Mesothelial cell of epicardium (in vitro differentiated cells): ENCODE data around the gene MGMT. TPM values are rescaled to one million over a fixed set of nuclear protein-coding genes. Genes with fewer than 3 reads are reported as not detected.

ENCODE experiments used
- DNase-seq, 2 experiments: peaks; one replicate each; pipeline ENCODE4 v3.0.0; 2021; ENCODE audit warnings: low spot score in 2 of 2; ENCODE audit not compliant: unreplicated experiment in 2 of 2
- H3K27ac Mint-ChIP-seq: 2 replicates; pipeline ENCODE4 v1.8.0; 2021; ENCODE audit warnings: mixed read lengths
- H3K27me3 Mint-ChIP-seq: 2 replicates; pipeline ENCODE4 v1.8.0; 2021; ENCODE audit warnings: low read depth, mixed read lengths
- H3K36me3 Mint-ChIP-seq: 2 replicates; pipeline ENCODE4 v1.8.0; 2021; ENCODE audit warnings: mixed read lengths
- H3K4me1 Mint-ChIP-seq: 2 replicates; pipeline ENCODE4 v1.8.0; 2021; ENCODE audit warnings: mixed read lengths
- H3K4me3 Mint-ChIP-seq: 2 replicates; pipeline ENCODE4 v1.8.0; 2021; ENCODE audit warnings: mild to moderate bottlenecking, moderate library complexity, mixed read lengths
- H3K9me3 Mint-ChIP-seq: 2 replicates; pipeline ENCODE4 v1.8.0; 2021; ENCODE audit warnings: mixed read lengths
- total RNA-seq: library from RNA; stranded (reverse); gene quantifications from 3 replicates; pipeline ENCODE4 v1.2.1, GENCODE V29; 2021
- TF ChIP-seq, protein P1 (sequence below): fragments of 200-600 bp; sonication (generic); IDR thresholded peaks from one replicate; pipeline ENCODE4 v1.5.0; 2021; ENCODE audit warnings: antibody characterized with exemption; ENCODE audit not compliant: unreplicated experiment

Gene MGMT
- total RNA-seq, 1 donor from 2014 or later, result 35.7 TPM

DNA sequence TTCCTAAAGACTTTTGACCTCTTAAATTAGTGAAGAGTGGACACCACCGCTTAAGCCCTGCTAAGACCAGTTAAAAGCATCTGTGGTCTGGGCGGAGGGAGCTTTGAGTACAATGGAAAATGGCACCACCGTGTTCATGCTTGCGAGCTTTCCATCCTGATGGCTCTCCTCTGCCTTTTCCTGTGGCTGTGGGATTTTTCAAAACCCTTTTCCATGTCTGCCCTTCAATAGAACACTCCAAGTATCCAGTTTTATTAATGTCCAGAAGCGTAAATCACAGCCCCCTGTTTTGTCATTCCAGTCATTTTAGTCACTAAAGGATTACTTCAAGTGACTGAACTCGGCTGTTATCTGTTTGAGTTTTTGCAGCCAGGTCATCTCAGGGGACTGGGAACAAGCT lies 181.8 kb downstream of the MGMT start:
- TF ChIP-seq, protein P1, sequence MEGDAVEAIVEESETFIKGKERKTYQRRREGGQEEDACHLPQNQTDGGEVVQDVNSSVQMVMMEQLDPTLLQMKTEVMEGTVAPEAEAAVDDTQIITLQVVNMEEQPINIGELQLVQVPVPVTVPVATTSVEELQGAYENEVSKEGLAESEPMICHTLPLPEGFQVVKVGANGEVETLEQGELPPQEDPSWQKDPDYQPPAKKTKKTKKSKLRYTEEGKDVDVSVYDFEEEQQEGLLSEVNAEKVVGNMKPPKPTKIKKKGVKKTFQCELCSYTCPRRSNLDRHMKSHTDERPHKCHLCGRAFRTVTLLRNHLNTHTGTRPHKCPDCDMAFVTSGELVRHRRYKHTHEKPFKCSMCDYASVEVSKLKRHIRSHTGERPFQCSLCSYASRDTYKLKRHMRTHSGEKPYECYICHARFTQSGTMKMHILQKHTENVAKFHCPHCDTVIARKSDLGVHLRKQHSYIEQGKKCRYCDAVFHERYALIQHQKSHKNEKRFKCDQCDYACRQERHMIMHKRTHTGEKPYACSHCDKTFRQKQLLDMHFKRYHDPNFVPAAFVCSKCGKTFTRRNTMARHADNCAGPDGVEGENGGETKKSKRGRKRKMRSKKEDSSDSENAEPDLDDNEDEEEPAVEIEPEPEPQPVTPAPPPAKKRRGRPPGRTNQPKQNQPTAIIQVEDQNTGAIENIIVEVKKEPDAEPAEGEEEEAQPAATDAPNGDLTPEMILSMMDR, result no peak
- DNase-seq, result no peak
- Mint-ChIP-seq H3K9me3 (no peaks in the 10 kb centered on the region), H3K4me1 (no peaks in the 10 kb centered on the region), H3K27ac (no peak overlapping the region), H3K36me3 (peaks cover 1% of the 10 kb centered on the region), H3K27me3 (no peaks in the 10 kb centered on the region), H3K4me3 (no peak overlapping the region)

DNA sequence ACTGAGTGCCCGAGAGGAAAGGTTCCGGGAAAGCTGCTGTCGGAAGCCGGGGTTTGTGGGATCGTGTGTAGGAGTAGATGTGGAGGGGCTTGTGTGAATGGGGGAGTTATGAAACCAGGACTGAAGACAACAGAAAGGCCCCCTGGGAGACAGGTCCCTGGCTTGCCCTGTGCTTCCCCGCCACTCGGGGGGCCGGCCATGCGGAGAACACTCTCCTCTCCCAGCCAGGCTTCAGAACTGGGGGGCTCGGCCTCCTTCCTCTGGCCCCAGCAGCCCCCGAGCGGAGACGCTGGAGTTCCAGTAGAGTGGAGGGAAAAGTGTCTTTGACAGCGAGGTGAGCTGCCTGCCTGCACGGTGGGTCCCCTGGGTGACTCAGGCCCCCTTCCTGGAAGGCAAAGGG lies 185.0 kb downstream of the MGMT start:
- H3K36me3 Mint-ChIP-seq, result peaks cover 1% of the 10 kb centered on the region
- no peak overlapping the region for H3K4me3 Mint-ChIP-seq
- no peaks in the 10 kb centered on the region for H3K9me3 Mint-ChIP-seq
- H3K27ac Mint-ChIP-seq, result no peak overlapping the region
- H3K27me3 Mint-ChIP-seq, result no peaks in the 10 kb centered on the region
- no peaks in the 10 kb centered on the region for H3K4me1 Mint-ChIP-seq
- TF ChIP-seq, protein P1, result no peak
- DNase-seq, result no peak

DNA sequence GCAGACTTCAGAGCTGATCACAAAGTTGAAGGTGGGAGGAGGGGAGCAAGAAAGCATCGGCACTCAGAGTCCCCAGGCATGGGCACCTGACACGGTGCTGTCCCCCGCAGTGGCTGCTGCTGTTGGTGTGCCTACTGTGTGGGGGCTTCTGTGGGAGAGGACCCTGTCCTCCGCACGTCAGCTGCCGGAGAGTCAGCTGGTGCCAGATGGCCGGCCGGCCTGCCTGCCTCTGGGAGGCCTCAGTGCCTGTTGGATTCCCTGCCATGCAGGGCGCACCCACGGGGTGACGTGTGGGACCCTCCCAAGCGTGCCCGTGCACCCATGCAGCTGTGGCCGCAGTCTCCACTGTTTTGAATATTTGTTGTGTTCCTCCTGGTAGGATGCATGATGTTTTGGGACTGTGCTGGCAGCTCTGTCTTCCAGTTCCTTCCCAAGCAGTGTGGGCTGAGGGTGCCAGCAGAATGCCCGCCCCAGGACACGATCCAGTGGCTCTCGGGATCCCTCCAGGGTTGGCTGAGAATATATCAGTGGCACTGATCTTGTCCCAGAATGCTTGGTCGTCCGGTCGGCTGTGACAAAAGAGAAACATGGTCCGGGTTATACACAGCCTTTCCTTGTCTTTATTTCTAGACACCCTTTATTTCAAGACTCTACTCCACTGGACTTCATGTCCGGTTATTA lies 185.6 kb downstream of the MGMT start:
- no peak overlapping the region for H3K27ac Mint-ChIP-seq
- TF ChIP-seq, protein P1, result no peak
- H3K9me3 Mint-ChIP-seq, result no peaks in the 10 kb centered on the region
- H3K4me3 Mint-ChIP-seq, result no peak overlapping the region
- H3K4me1 Mint-ChIP-seq, result no peaks in the 10 kb centered on the region
- H3K27me3 Mint-ChIP-seq, result no peaks in the 10 kb centered on the region
- H3K36me3 Mint-ChIP-seq, result peaks cover 1% of the 10 kb centered on the region
- DNase-seq, result no peak

DNA sequence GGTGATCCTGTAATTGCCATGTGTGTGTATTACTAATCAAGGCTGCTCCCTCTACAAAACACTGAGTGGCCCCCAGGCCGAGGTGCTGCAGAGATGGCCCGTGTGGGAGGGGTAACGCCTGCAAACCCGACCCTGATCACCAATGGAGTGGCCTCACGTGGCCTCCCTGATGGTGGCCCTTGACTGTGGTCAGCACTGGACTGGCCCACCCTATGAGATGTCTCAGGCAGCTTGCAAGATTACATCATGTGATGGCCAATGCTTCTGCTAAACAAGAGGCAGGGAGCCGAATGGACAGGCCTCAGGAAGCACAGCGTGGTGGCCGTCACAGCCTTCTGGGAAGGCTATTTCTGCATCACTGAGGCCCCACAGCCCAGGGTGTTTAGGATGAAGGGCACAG lies 186.4 kb downstream of the MGMT start:
- Mint-ChIP-seq H3K36me3 (peaks cover 1% of the 10 kb centered on the region), H3K27ac (no peak overlapping the region), H3K4me3 (no peak overlapping the region), H3K9me3 (no peaks in the 10 kb centered on the region), H3K4me1 (peaks cover 3% of the 10 kb centered on the region), H3K27me3 (no peaks in the 10 kb centered on the region)
- TF ChIP-seq, protein P1, result no peak
- DNase-seq, result no peak

DNA sequence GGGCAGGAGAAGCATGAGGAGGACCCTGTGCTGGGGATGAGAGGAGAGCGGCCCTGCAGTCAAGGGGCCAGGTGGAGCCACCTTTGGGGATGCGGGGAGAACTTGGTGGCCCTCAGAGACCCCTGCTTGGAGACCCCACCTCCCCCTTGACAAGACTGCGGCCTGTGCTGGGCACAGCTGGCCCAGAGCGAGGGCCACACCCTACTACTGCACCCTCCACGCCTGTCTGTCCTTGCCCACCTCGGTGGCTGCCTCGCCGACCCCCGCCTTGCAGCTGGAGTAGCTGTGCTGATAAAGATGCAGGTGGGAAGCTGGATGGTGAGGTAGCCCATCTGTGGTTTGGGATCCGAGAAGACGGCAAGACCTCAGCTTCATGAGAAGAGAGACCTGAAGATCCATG lies 186.8 kb downstream of the MGMT start:
- no peak for DNase-seq
- no peaks in the 10 kb centered on the region for H3K9me3 Mint-ChIP-seq
- no peak overlapping the region for H3K4me3 Mint-ChIP-seq
- peaks cover 1% of the 10 kb centered on the region for H3K36me3 Mint-ChIP-seq
- H3K27me3 Mint-ChIP-seq, result no peaks in the 10 kb centered on the region
- TF ChIP-seq, protein P1, result no peak
- no peak overlapping the region for H3K27ac Mint-ChIP-seq
- H3K4me1 Mint-ChIP-seq, result peaks cover 3% of the 10 kb centered on the region
